Activated naive CD4-positive, alpha-beta T cell treated with anti-CD3 and anti-CD28 coated beads, Interleukin-2, amount 50 U/mL, for 72 hours (primary cell): ENCODE results near the gene CTXN2. TPM values are rescaled to one million over a fixed set of nuclear protein-coding genes. Genes with fewer than 3 reads are reported as not detected.

Source experiments
- ATAC-seq, 2 donors: fragments of 150-1000 bp; cut with Tn5 transposase; 2 replicates each; pipeline ENCODE4 v1.10.0; 2021; ENCODE audit warnings: mild to moderate bottlenecking in 2 of 2, moderate library complexity in 2 of 2
- DNase-seq, 2 donors: peaks; one replicate each; pipeline ENCODE4 v3.0.0; 2021 to 2022; ENCODE audit warnings: low spot score in 2 of 2
- H3K27ac Mint-ChIP-seq, 2 donors: one replicate each; pipeline ENCODE4 v1.8.0; 2022; ENCODE audit warnings: mild to moderate bottlenecking in 2 of 2, mixed read lengths in 2 of 2
- H3K36me3 Mint-ChIP-seq, 2 donors: one replicate each; pipeline ENCODE4 v1.8.0; 2022; ENCODE audit warnings: mixed read lengths in 2 of 2
- H3K9me3 Mint-ChIP-seq, 2 donors: one replicate each; pipeline ENCODE4 v1.8.0; 2022; ENCODE audit warnings: mixed read lengths in 2 of 2
- total RNA-seq, 2 donors: library from RNA; stranded (reverse); gene quantifications; one replicate each; pipeline ENCODE4 v1.2.3, GENCODE V29; 2022

Gene CTXN2
- not detected for total RNA-seq

GRCh38 chr15:48191574-48192225 is at the start of gene CTXN2:
CTXN2 (plus strand) TSS chr15:48191665; CDS start chr15:48201301, 9,636 bp downstream.
- Mint-ChIP-seq H3K9me3 (peaks cover 9% of the 10 kb centered on the region in 2 donors), H3K36me3 (peaks cover 8 to 9% of the 10 kb centered on the region in 2 donors), H3K27ac (no peak within 1 kb of the TSS)
- no peak for ATAC-seq
- DNase-seq = no peak

- no peak for ATAC-seq
- no peak overlapping the region for H3K27ac Mint-ChIP-seq
Observed at GRCh38 chr15:48143856-48144255, 47.6 kb upstream of the CTXN2 start.

GRCh38 chr15:48144889-48145288 is 46.6 kb upstream of the CTXN2 start:
- Mint-ChIP-seq H3K27ac (no peak overlapping the region), H3K36me3 (peaks cover 0 to 4% of the 10 kb centered on the region in 2 donors), H3K9me3 (no peaks in the 10 kb centered on the region)
- DNase-seq (no peak), ATAC-seq (no peak)

More at GRCh38 chr15:48143856-48144255, 47.6 kb upstream of the CTXN2 start:
- DNase-seq = no peak
- Mint-ChIP-seq H3K9me3 (no peaks in the 10 kb centered on the region), H3K36me3 (peaks cover 0 to 4% of the 10 kb centered on the region in 2 donors)

GRCh38 chr15:48145923-48146322 is 45.5 kb upstream of the CTXN2 start:
- H3K36me3 Mint-ChIP-seq = peaks cover 0 to 4% of the 10 kb centered on the region in 2 donors
- DNase-seq (no peak), ATAC-seq (no peak)
- no peak overlapping the region for H3K27ac Mint-ChIP-seq
- H3K9me3 Mint-ChIP-seq = no peaks in the 10 kb centered on the region

DNA sequence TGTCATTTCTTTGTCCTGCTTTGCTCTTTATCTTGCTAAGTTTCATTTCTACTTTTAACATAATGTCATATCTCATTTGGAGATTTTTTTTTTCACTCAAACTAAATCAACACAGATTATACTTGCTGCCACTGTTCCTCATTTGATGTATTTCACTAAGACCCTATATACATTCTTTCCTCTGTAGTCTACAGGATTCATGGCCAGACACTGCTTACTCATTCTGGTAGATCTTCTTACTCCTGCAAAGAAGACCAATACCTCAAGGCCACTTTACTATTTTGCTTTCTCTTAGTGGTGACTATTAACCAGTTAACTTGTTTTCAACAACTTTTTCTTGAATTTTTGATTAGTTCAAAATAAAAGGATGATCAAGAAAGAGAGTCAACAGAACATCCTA is 44.1 kb upstream of the CTXN2 start:
- no peak overlapping the region for H3K27ac Mint-ChIP-seq

DNA sequence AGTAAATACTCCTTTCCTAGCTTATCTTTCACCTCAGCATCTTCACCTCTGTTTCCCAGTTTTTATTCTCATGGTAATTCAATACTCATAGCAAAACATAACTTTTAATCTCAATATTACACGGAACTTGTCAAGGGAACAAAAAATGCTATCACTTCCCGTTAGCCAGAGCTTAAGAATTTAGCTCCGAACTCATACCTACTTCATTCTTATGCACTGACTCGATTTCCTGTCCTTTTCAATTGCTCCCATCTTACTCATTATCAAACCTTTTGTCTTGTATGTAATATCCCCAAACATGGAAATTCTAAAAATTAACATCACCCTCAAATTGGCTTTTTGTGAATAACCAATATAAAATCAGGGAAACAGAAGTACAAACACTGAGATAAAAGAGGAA is 41.6 kb upstream of the CTXN2 start:
- no peaks in the 10 kb centered on the region for H3K9me3 Mint-ChIP-seq
- DNase-seq (no peak), ATAC-seq (no peak)
- H3K27ac Mint-ChIP-seq = no peak overlapping the region
- H3K36me3 Mint-ChIP-seq = peaks cover 0 to 4% of the 10 kb centered on the region in 2 donors

More for the DNA sequence above, 44.1 kb upstream of the CTXN2 start:
- Mint-ChIP-seq H3K9me3 (no peaks in the 10 kb centered on the region), H3K36me3 (peaks cover 0 to 4% of the 10 kb centered on the region in 2 donors)
- ATAC-seq (no peak), DNase-seq (no peak)

GRCh38 chr15:48153526-48153925 is 37.9 kb upstream of the CTXN2 start:
- H3K27ac Mint-ChIP-seq = no peak overlapping the region
- ATAC-seq (no peak), DNase-seq (no peak)
- H3K36me3 Mint-ChIP-seq = peaks cover 4% of the 10 kb centered on the region in 2 donors
- no peaks in the 10 kb centered on the region for H3K9me3 Mint-ChIP-seq

DNA sequence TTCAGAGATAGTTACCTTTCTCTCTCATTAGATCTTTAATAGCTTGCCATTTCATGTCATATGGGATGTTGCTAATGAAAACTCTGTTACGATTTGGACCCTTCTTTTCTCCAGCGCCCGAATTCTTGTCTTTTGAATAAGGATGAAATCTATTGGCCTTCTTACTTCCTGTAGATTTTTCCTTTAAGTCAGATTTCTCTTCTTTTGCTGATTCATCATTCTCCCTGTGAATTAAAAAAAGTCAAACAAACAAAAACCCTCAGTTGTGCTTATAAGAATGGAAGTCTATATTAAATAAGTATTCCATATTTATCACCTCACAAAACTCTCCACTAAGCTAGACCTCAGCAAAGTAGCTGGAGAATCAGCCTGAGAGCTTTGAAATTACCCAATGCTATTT is 22.8 kb upstream of the CTXN2 start:
- DNase-seq = no peak
- peaks cover 11 to 12% of the 10 kb centered on the region in 2 donors for H3K36me3 Mint-ChIP-seq
- H3K9me3 Mint-ChIP-seq = peaks cover 0 to 4% of the 10 kb centered on the region in 2 donors
- no peak overlapping the region for H3K27ac Mint-ChIP-seq
- ATAC-seq = no peak

DNA sequence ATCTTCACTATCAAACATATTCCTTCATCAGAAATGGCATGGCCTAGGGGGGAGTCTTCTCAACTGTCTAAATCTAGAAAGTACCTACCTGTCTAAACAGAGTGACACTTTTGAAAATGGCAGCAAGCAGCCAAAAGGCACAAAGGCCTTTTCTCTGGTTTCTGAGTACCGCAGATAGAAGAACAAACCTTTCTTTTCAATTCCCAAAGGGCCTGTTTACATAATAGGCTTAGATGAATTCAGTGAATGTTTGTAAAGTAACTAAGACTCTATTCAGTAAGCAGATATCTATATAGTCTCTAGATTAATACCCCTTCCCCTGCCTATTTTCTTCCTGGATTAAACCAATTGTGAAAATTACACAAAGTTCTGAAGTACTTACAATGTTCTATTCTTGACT is 20.5 kb upstream of the CTXN2 start:
- DNase-seq (no peak), ATAC-seq (no peak)
- Mint-ChIP-seq H3K36me3 (peaks cover 10 to 19% of the 10 kb centered on the region in 2 donors), H3K9me3 (peaks cover 0 to 4% of the 10 kb centered on the region in 2 donors), H3K27ac (no peak overlapping the region)

- peaks cover 0 to 4% of the 10 kb centered on the region in 2 donors for H3K9me3 Mint-ChIP-seq
- peaks cover 14 to 17% of the 10 kb centered on the region in 2 donors for H3K36me3 Mint-ChIP-seq
- ATAC-seq (no peak), DNase-seq (no peak)
- no peak overlapping the region for H3K27ac Mint-ChIP-seq
Observed at GRCh38 chr15:48175126-48175525, 16.3 kb upstream of the CTXN2 start.

DNA sequence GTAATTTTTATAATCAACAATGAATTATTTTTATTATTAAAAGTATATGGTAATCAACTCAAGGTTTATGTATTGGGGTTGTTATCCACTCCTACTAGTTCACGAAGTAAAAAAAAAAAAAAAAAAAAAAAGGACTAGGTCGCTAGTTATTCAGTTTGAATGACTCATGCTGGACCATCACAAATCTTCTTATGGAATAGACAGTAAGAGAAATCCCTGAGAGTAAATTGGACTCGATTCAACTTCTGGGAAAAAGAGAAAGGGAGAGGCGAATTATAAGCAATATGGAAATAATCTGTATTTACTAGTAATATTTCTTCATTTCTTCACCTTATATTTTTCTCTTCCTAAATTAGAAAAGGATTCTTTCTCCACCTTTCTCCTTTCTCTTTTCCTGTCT is 15.4 kb upstream of the CTXN2 start:
- DNase-seq = no peak
- Mint-ChIP-seq H3K36me3 (peaks cover 14 to 17% of the 10 kb centered on the region in 2 donors), H3K27ac (no peak overlapping the region), H3K9me3 (peaks cover 0 to 4% of the 10 kb centered on the region in 2 donors)
- no peak for ATAC-seq

DNA sequence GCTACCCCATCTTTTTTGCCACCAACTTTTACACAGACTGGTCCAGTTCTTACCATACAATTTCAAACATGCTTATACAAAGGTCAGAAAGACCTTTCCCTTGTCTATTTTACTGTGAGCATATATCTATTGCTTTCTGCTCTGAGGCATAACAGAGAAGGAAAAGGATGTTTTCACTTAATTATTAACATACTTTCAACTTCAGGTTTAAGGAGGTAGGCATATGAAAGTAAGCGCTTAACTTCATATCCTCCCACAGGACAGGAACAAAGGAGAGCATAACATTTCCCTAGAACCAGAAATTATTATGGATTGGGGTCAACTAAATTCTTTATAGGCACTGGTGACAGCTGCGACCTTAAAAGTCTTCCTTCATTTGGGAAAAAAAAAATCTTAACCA is 14.5 kb upstream of the CTXN2 start:
- DNase-seq (no peak), ATAC-seq (no peak)
- Mint-ChIP-seq H3K27ac (peak overlapping the region; percentile 95 to 99), H3K36me3 (peaks cover 14 to 17% of the 10 kb centered on the region in 2 donors), H3K9me3 (peaks cover 0 to under 1% of the 10 kb centered on the region in 2 donors)

GRCh38 chr15:48177383-48177765 is 14.1 kb upstream of the CTXN2 start:
- Mint-ChIP-seq H3K9me3 (no peaks in the 10 kb centered on the region), H3K36me3 (peaks cover 14 to 17% of the 10 kb centered on the region in 2 donors), H3K27ac (peak overlapping the region; percentile 95 to 99)
- DNase-seq = no peak
- ATAC-seq = peak; percentile 76 to 80

DNA sequence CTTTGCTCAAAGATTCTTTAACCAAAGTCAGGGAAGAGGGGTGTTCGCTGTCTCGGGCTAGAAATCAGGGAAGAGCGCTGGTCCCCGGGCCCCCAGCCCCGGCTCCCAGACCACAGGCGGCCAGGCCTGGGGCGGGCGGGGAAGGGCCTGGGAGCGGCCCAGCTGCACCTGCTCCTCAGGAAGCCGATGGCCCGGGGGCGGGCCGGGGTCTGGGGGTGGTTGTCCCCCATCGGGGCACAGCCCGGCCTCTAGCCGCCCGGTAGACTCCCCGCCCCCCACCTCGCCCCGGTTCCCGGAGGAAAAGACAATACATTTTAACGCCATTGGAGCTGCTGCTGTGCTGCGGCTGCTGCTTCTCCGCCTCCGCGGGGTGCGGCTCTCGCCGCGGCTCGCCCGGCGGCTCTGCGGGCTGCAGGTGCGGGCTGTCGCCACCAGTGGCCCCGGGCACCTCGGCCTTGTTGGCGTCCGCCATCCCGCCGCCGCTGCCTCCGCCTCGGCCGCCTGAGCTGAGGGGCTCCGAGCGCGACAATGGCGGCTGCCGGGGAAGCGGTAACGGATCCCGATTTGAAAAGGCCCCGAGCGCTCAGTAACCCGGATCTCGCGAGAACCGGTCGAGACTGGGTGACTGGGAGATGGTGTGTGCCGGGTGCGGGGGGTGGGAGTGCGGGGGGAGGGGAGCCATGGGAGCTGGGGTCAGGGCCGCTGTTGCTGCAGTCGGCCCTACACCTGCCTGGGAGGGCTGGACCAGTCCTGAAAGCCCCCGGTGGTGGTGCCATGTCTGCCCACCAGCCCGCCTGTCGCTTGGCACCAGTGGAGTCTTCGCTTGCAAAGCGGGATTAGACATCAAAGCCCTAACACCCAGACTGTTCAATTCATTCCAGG is 13.5 kb upstream of the CTXN2 start, which contains the start of gene MYEF2:
TSS of gene MYEF2 (minus strand) at position 530 of the 882 bp plus-strand sequence. CDS start at position 472, 58 bp downstream.
- H3K9me3 Mint-ChIP-seq = no peaks in the 10 kb centered on the region
- H3K27ac Mint-ChIP-seq = peak within 1 kb of the TSS; percentile 95 to 99
- peaks cover 14 to 17% of the 10 kb centered on the region in 2 donors for H3K36me3 Mint-ChIP-seq
- DNase-seq = peak; percentile 70 to 77
- ATAC-seq = peak; percentile 82

- DNase-seq (no peak), ATAC-seq (no peak)
- Mint-ChIP-seq H3K36me3 (peaks cover 14 to 17% of the 10 kb centered on the region in 2 donors), H3K27ac (no peak overlapping the region), H3K9me3 (no peaks in the 10 kb centered on the region)
Observed at GRCh38 chr15:48178648-48178931, 12.9 kb upstream of the CTXN2 start.

DNA sequence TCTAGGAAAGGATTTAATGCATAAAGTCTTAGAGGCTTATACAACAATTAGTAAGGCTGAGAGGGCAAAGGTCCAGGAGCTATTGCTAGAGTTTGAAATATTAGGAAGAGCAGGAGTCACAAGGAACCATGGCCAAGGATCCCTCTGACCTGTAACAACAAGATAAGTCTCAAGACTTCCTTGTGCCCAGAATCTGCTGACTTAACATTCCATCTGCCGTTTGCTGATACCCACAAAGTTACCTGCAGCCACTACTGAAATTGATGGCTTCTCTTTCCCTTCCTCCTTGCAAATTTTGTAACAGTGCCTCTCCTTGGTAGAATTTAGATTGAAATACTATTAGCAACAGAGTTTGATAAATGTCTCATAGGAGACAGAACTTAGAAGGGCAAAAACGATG is 8.7 kb upstream of the CTXN2 start:
- Mint-ChIP-seq H3K36me3 (no peaks in the 10 kb centered on the region), H3K27ac (no peak overlapping the region), H3K9me3 (peaks cover 0 to 3% of the 10 kb centered on the region in 2 donors)
- ATAC-seq (no peak), DNase-seq (no peak)

- no peak for DNase-seq
- Mint-ChIP-seq H3K27ac (no peak overlapping the region), H3K9me3 (peaks cover 0 to 3% of the 10 kb centered on the region in 2 donors), H3K36me3 (no peaks in the 10 kb centered on the region)
- ATAC-seq = no peak
Observed at GRCh38 chr15:48185529-48185928, 5.9 kb upstream of the CTXN2 start.
